Brain microvascular endothelial cell (primary cell): ENCODE results near the gene PIK3C2B.
"Not testable (repeated sequence)": the region's sequence is repeated elsewhere in the genome, so short reads cannot be mapped to it uniquely, and the experiment has no call there.

Source experiments
- DNase-seq: peaks from one replicate; pipeline ENCODE4 v3.0.0-alpha.2; 2020
- H3K27ac ChIP-seq: fragments of 250-450 bp; sonication (Bioruptor Pico); 2 replicates; pipeline ENCODE4 v1.5.1; 2020; ENCODE audit warnings: mild to moderate bottlenecking, moderate library complexity
- H3K27me3 ChIP-seq: fragments of 250-450 bp; sonication (Bioruptor Pico); replicated peaks from 2 replicates; pipeline ENCODE4 v1.5.1; 2020; ENCODE audit warnings: mild to moderate bottlenecking
- H3K36me3 ChIP-seq: fragments of 250-450 bp; sonication (Bioruptor Pico); replicated peaks from 2 replicates; pipeline ENCODE4 v1.5.1; 2020; ENCODE audit warnings: mild to moderate bottlenecking
- H3K4me3 ChIP-seq: 2 replicates; pipeline ENCODE4 v1.5.1; 2011; ENCODE audit warnings: low read depth, mild to moderate bottlenecking, control low read depth, low read length, moderate library complexity
- CTCF ChIP-seq: IDR thresholded peaks from 2 replicates; pipeline ENCODE4 v1.5.1; 2011; ENCODE audit warnings: low read depth, mild to moderate bottlenecking, moderate library complexity, low read length, control low read depth, inconsistent platforms; ENCODE audit errors: missing control alignments
- in situ Hi-C: cut with HindIII; loops from 2 replicates; pipeline ENCODE4 v1.10.0; 2017; ENCODE audit warnings: low sequenced_read_pairs, low pct_ligation_motif_present

PIK3C2B gene

GRCh38 chr1:204529371-204529895 lies 34.8 kb upstream of the PIK3C2B start:
- H3K27me3 ChIP-seq: no peaks in the 10 kb centered on the region
- H3K4me3 ChIP-seq: no peak overlapping the region
- in situ Hi-C loops: no loop called here
- H3K27ac ChIP-seq: no peak overlapping the region
- DNase-seq: no peak
- H3K36me3 ChIP-seq: peaks cover 37% of the 10 kb centered on the region
- peak; percentile 32 for TF ChIP-seq CTCF

GRCh38 chr1:204528677-204529076 lies 34.1 kb upstream of the PIK3C2B start:
- Histone ChIP-seq H3K27ac (no peak overlapping the region), H3K4me3 (no peak overlapping the region), H3K36me3 (peaks cover 36% of the 10 kb centered on the region), H3K27me3 (no peaks in the 10 kb centered on the region)
- no peak for TF ChIP-seq CTCF
- in situ Hi-C loops: no loop called here
- no peak for DNase-seq

GRCh38 chr1:204528241-204528640 lies 33.6 kb upstream of the PIK3C2B start:
- no peaks in the 10 kb centered on the region for H3K27me3 ChIP-seq
- no peak for DNase-seq
- H3K27ac ChIP-seq: no peak overlapping the region
- no peak overlapping the region for H3K4me3 ChIP-seq
- H3K36me3 ChIP-seq: peaks cover 36% of the 10 kb centered on the region
- in situ Hi-C loops: no loop called here
- TF ChIP-seq CTCF: no peak

GRCh38 chr1:204524986-204525385 lies 30.4 kb upstream of the PIK3C2B start:
- no peak for DNase-seq
- TF ChIP-seq CTCF: no peak
- Histone ChIP-seq H3K27ac (no peak overlapping the region), H3K27me3 (no peaks in the 10 kb centered on the region), H3K36me3 (peaks cover 24% of the 10 kb centered on the region), H3K4me3 (no peak overlapping the region)
- in situ Hi-C loops: no loop called here

- no peaks in the 10 kb centered on the region for H3K27me3 ChIP-seq
- no peak overlapping the region for H3K4me3 ChIP-seq
- in situ Hi-C loops: no loop called here
- no peak for DNase-seq
- H3K36me3 ChIP-seq: peaks cover 18% of the 10 kb centered on the region
- no peak overlapping the region for H3K27ac ChIP-seq
- TF ChIP-seq CTCF: no peak
Observed at GRCh38 chr1:204523605-204524215, 29.1 kb upstream of the PIK3C2B start.

- in situ Hi-C loops, DNase-seq, H3K4me3 ChIP-seq, H3K27me3 ChIP-seq, H3K27ac ChIP-seq: not testable (repeated sequence)
- H3K36me3 ChIP-seq: peaks cover 15% of the 10 kb centered on the region
Observed at GRCh38 chr1:204521941-204522521, 27.4 kb upstream of the PIK3C2B start.
